LNCaP clone FGC (cell line): ENCODE measurements around the gene RFLNA.

ENCODE experiments used
- DNase-seq: peaks from one replicate; pipeline ENCODE4 v3.0.0-alpha.2; 2011; ENCODE audit warnings: low read depth
- H3K4me3 ChIP-seq: 2 replicates; pipeline ENCODE4 v1.5.1; 2011; ENCODE audit warnings: mild to moderate bottlenecking, low read depth, low read length, control low read depth
- TF ChIP-seq, protein P1 (sequence below): IDR thresholded peaks from 2 replicates; pipeline ENCODE4 v1.5.1; 2012; ENCODE audit warnings: mild to moderate bottlenecking; ENCODE audit not compliant: control insufficient read depth, insufficient read depth; ENCODE audit errors: extremely low read depth

RFLNA gene

GRCh38 chr12:124292385-124292784 lies 2.5 kb upstream of the RFLNA start:
- no peak for DNase-seq
- TF ChIP-seq, protein P1, sequence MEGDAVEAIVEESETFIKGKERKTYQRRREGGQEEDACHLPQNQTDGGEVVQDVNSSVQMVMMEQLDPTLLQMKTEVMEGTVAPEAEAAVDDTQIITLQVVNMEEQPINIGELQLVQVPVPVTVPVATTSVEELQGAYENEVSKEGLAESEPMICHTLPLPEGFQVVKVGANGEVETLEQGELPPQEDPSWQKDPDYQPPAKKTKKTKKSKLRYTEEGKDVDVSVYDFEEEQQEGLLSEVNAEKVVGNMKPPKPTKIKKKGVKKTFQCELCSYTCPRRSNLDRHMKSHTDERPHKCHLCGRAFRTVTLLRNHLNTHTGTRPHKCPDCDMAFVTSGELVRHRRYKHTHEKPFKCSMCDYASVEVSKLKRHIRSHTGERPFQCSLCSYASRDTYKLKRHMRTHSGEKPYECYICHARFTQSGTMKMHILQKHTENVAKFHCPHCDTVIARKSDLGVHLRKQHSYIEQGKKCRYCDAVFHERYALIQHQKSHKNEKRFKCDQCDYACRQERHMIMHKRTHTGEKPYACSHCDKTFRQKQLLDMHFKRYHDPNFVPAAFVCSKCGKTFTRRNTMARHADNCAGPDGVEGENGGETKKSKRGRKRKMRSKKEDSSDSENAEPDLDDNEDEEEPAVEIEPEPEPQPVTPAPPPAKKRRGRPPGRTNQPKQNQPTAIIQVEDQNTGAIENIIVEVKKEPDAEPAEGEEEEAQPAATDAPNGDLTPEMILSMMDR: no peak
- no peak overlapping the region for H3K4me3 ChIP-seq

- DNase-seq: no peak
- H3K4me3 ChIP-seq: no peak overlapping the region
- TF ChIP-seq, protein P1: no peak
Observed at GRCh38 chr12:124293286-124294003, 1.4 kb upstream of the RFLNA start.

DNA sequence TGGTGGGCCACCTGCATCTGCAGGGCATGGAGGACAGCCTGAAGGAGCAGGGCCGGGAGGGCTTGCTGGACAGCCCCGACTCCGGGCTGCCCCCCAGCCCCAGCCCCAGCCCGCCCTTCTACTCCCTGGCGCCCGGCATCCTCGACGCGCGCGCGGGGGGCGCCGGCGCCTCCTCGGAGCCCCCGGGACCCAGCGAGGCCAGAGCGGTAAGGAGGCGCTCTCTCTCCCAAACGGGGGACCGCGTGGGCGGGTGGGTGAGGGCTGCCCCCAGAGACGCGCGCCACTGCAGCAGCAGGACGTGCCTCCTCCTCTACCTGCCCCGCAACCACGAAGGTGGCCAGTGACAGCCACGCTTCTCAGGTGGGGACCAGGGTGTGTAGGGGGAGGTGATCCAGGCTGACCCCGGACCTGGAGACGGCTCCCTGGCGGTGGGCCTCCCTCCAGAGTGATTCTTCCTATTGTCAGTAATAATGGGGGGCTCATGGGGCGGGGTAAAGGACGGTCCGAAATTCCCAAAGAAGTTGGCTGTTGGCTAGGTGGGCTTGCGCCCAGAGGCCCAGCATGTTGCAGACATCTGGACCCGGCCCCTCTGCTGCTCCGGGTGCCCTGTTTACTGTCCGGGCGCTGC lies 652 bp downstream of the RFLNA start:
- no peak overlapping the region for H3K4me3 ChIP-seq
- TF ChIP-seq, protein P1: no peak
- no peak for DNase-seq

DNA sequence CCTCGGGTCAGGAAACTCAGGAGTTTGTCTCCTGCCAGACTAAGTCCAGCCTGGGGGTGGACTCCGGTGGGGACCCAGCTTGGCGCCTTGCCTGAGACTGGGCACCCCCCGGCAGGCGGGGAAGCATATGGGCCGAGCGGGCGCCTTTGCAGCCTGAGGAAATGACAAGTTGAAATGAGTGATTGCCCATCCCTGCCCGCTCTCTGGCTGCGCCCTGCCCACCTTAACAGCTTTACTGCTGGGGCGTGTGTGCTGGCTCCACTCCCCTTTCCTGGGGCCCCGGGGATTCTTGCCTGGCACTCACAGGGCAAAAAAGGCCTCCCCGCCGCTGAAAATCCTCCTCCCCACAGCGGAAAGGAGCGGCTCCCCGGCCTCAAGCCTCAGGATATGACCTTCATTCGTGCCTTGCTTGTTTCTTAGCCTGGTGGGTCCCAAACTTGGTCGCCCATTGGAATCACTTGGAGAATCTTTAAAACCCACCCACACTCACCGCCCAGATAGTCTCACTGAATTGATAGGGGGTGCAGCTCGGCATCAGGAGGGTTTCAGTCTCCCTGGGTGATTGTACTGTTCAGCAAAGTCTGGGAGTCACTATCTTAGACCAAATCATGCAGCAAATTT lies 1.5 kb downstream of the RFLNA start:
- no peak overlapping the region for H3K4me3 ChIP-seq
- TF ChIP-seq, protein P1: no peak
- no peak for DNase-seq

DNA sequence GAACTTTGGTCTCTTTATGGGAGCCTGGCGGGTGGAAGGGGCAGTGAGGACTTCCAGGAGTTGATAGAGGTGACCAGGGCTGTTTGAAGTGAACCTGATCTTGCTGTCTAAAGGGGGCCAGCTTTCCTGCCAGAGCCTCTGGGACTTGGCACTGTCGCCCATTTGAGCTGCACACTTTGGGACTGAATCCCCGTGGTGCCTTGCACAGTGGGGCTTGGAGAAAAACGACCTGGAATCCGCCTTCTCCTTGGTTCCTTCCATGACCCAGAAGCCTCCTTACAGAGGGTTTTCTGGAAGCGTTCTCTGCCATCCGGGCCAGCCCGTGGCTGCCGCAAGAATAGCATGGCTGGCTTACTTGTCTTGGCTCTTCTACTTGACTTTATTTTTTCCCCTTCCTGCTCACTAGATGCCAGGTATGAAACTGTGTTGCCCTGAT lies 2.0 kb downstream of the RFLNA start:
- no peak overlapping the region for H3K4me3 ChIP-seq
- TF ChIP-seq, protein P1: no peak
- DNase-seq: no peak

- TF ChIP-seq, protein P1: no peak
- no peak for DNase-seq
- H3K4me3 ChIP-seq: no peak overlapping the region
Observed at GRCh38 chr12:124297389-124297788, 2.5 kb downstream of the RFLNA start.
